Panc1 (cell line): ENCODE data around the gene HEATR9.

Experiments used
- REST ChIP-seq, 2 experiments: IDR thresholded peaks; 2 replicates each; pipeline ENCODE4 v1.6.1; 2011 to 2012; ENCODE audit warnings: low read depth in 2 of 2, control low read depth in 1 of 2, low read length in 1 of 2, mild to moderate bottlenecking in 1 of 2, moderate library complexity in 1 of 2; ENCODE audit not compliant: insufficient read depth in 1 of 2
- TF ChIP-seq, protein P1 (sequence below): fragments of 450-650 bp; IDR thresholded peaks from 2 replicates; pipeline ENCODE4 v1.5.1; 2017; ENCODE audit warnings: mild to moderate bottlenecking

DNA sequence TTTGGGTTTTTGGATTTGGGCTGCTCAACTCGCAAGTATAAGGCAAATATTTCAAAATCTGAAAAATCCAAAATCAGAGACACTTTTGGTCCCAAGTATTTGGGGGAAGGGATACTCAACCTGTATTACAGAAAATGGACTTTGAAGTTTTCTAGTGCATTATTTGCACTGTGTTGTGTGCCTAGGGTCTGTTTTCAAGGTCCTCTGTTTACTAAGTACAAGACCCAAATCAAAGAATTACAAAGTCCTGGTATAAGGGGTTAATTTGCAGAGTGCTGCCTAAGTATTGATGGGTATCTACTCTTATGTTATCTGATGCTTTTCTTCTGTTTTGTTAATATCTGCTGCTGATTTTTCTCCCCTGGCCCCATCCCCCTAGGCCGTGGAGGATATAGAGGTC lies 25.0 kb downstream of the HEATR9 start:
- no peak for TF ChIP-seq REST (IDR thresholded peaks at IDR 0.05; ENCODE audit: insufficient read depth in 1 of 2, low read depth in 2 of 2, low read length in 1 of 2)
- TF ChIP-seq, protein P1, sequence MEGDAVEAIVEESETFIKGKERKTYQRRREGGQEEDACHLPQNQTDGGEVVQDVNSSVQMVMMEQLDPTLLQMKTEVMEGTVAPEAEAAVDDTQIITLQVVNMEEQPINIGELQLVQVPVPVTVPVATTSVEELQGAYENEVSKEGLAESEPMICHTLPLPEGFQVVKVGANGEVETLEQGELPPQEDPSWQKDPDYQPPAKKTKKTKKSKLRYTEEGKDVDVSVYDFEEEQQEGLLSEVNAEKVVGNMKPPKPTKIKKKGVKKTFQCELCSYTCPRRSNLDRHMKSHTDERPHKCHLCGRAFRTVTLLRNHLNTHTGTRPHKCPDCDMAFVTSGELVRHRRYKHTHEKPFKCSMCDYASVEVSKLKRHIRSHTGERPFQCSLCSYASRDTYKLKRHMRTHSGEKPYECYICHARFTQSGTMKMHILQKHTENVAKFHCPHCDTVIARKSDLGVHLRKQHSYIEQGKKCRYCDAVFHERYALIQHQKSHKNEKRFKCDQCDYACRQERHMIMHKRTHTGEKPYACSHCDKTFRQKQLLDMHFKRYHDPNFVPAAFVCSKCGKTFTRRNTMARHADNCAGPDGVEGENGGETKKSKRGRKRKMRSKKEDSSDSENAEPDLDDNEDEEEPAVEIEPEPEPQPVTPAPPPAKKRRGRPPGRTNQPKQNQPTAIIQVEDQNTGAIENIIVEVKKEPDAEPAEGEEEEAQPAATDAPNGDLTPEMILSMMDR = no peak
